SW 1271 (cell line): Measurements from ENCODE around the gene PPIAL4G.
A peak's percentile ranks its signal among the peaks of the same experiment; 100 is the strongest.
"Not testable (repeated sequence)": the region's sequence is repeated elsewhere in the genome, so short reads cannot be mapped to it uniquely, and the experiment has no call there.

Experiments
- DNase-seq, 2 experiments: peaks; one replicate each; lab custom pipeline; 2025; lab: John Stamatoyannopoulos, UW

The PPIAL4G gene

GRCh38 chr1:148483029-148483428, at the start of gene PPIAL4G:
TSS of gene PPIAL4G (minus strand) at chr1:148483302. CDS start at chr1:148483252, 50 bp downstream.
- DNase-seq = not testable (repeated sequence)

DNA sequence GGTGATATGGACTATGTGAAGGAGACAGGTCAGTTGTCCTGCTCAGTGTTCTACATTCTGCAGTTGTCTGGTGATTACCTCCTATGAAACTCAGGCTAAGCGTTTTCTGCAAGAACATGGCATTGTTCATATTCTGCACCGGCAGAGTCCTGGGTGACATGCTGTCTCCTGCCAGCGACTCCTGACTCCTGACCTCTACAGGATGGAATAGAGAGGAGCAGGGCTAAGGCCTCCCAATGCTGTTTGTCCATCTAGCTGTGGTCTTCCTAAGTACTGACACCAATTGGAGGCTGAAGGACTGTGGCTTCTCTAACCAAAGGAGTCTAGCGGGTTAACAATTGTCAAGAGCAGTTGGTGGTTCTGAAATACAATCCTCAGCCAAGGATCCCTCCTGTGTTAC, 49.1 kb upstream of the PPIAL4G start:
- not testable (repeated sequence) for DNase-seq

DNA sequence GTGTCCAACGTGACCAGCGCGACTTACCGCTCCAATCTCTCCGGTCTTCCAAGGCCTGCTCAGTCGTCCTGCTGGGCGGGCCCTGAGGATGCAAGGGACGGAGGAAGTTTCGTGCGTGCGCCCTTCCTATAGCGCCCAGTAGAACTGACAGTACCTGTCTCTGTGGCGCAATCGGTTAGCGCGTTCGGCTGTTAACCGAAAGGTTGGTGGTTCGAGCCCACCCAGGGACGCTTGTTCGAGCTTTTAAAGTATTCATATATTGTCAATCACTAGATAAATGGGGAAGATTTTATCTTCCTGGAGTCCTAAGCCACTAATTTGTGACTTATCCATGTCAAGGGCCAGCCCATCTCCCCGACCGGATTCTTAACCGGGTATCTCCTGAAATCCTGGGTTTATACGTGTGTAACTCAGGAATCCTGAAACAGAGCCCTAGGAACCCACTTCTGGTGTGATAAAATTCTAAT, 46.0 kb upstream of the PPIAL4G start:
- peak; percentile 47 to 62 for DNase-seq

- DNase-seq = not testable (repeated sequence)
Observed at GRCh38 chr1:148528591-148528990, 45.5 kb upstream of the PPIAL4G start.

DNA sequence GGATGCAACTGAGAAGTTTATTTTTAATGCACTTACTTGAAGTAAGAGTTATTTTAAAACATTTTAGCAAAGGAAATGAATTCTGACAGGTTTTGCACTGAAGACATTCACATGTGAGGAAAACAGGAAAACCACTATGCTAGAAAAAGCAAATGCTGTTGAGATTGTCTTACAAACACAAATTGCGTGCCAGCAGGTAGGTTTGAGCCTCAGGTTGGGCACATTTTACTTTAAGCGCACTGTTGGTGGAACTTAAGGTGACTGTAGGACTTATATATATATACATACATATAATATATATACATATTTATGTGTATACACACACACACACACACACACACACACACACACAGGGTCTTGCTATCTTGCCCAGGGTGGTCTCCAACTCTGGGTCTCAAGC, 43.5 kb upstream of the PPIAL4G start:
- DNase-seq = not testable (repeated sequence)

DNA sequence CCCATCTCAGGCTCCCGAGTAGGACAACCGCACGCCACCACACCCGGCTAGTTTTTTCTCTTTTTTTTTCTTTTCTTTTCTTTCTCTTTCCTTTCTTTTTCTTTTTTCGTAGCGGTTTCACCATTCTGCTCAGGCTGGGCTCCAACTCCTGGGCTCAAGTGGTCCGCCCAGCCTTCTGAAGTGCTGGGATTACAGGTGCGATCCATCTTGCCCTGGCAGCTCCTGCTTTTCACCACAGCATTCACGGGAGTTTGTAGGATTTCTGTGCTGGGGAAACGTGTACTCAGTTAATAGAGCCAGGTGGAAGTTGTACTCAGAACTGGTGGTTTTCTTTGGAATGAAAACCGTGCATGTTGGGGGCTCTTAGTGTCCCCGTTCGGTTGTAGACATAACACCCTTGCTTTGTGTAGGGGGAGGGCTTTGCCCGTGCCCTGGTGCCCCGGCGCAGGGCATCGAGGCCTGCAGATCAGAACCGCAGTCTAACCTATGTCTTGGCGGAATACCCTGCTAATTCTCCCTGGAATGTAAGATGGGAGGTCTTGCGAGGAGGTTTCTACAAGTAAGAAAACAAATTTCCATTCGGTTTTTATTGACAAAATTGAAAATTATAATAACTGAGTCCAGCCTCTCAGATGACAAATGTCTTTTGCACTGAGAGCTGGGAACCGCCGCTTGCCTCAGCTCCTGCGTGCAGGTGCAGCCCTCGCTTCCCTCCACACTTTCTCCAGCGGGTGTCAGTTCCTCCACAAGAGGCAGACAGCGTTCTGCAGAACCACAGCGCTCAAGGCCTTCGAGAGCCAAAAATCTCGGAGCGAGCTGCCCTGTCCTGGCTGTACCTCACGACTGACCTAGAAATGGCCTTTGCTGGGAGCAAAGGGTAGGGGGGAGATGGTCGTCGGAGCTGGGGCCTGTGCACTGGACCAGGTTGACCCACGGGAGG, 40.4 kb upstream of the PPIAL4G start:
- not testable (repeated sequence) for DNase-seq

GRCh38 chr1:148522561-148523204, 39.6 kb upstream of the PPIAL4G start:
- peak; percentile 19 to 65 for DNase-seq

DNA sequence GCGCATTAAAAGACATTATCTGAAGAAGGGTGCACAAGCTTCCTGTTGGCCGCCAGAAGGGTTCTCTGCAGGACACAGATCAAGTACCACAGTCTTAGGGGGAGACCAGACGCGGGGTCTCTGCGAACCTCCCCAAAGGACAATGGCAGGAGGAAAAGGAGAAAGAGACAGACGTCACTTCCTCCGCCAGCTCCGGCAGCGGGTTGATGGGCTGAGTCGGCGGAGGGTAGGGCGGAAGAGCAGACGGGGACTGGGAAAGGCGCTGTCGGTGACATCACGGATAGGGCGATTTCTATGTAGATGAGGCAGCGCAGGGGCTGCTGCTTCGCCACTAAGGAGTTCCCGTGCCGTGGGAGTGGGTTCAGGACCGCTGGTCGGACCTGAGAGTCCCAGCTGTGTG, 39.0 kb upstream of the PPIAL4G start:
- DNase-seq = peak; percentile 3 to 40

- not testable (repeated sequence) for DNase-seq
Observed at GRCh38 chr1:148514310-148514709, 31.2 kb upstream of the PPIAL4G start.

- peak; percentile 9 to 69 for DNase-seq
Observed at GRCh38 chr1:148512571-148513184, 29.6 kb upstream of the PPIAL4G start.

DNA sequence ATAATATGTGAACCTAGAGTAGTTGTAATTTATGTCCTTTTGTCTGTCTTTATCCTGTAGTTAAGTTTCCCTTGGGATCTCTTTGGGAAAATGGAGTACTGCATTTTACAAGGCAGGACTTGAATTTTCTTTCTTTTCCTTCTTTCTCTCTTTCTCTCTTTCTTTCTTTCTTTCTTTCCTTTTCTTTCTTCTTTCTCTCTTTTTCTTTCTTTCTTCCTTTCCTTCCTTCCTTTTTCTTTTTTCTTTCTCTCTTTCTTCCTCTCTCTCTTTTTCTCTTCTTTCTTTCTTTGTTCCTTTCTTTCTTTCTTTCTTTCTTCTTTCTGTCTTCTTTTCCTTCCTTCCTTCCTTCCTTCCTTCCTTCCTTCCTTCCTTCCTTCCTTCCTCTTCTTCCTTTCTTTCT, 10.8 kb upstream of the PPIAL4G start:
- DNase-seq = not testable (repeated sequence)

GRCh38 chr1:148481134-148481533, 2.0 kb downstream of the PPIAL4G start:
- not testable (repeated sequence) for DNase-seq

- DNase-seq = not testable (repeated sequence)
Observed at GRCh38 chr1:148459694-148460093, 23.4 kb downstream of the PPIAL4G start.

GRCh38 chr1:148458901-148459581, 24.1 kb downstream of the PPIAL4G start:
- not testable (repeated sequence) for DNase-seq

GRCh38 chr1:148458398-148458797, 24.7 kb downstream of the PPIAL4G start:
- not testable (repeated sequence) for DNase-seq

DNA sequence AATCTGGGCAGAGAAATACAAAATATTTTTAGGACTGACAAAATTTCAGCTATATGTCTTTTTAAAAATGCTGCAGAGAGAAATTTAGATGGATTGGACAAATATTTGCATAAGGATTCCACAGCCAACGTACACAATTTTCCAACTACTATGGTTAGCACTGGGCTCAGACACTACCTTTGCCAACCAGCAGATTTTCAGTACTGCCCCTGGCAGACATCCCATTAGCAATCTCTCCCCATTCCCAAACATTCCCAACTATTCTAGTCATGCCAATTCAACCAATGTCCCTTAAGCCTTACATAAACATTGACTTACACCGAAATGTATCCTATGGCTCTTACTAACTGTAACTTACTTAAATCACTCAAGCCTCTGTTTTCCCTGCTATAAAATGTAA, 30.3 kb downstream of the PPIAL4G start:
- DNase-seq = not testable (repeated sequence)

GRCh38 chr1:148439654-148440325, 43.3 kb downstream of the PPIAL4G start:
- not testable (repeated sequence) for DNase-seq

GRCh38 chr1:148435406-148435805, 47.7 kb downstream of the PPIAL4G start:
- DNase-seq = no peak

DNA sequence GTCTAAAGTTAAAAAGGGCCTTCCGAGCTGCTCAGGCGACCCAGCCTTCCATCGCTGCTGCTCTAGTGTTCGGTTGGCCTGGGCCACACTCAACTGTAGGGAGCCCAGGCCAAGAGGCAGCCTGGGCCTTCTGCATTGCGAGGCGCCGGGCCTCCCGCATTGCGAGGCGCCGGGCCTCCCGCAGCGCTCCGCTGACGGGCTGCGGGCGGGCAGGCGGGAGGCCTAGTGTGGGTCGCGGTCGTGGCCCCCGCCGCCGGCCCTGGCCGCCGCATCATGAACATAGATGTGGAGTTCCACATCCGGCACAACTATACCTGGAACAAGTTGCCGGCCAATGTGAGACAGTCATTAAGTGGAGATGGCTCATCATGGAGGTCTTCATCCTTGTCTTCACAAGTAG, 48.3 kb downstream of the PPIAL4G start:
- DNase-seq = no peak

GRCh38 chr1:148432916-148433317, 50.2 kb downstream of the PPIAL4G start:
- DNase-seq = not testable (repeated sequence)
